Neural cell (in vitro differentiated cells): Measurements from ENCODE around the gene RITA1.

Experiments
- EZH2 ChIP-seq: fragments of 200-600, 300-800 bp; shearing (Covaris generic), sonication (generic); IDR thresholded peaks from 2 replicates; pipeline ENCODE4 v1.6.1; 2014; ENCODE audit warnings: antibody characterized with exemption, low read length, borderline replicate concordance, mild to moderate bottlenecking; ENCODE audit not compliant: insufficient read depth, poor library complexity, severe bottlenecking
- POLR2AphosphoS5 ChIP-seq: IDR thresholded peaks from 2 replicates; pipeline ENCODE4 v1.6.1; 2012
- RAD21 ChIP-seq: fragments of 450-650 bp; conservative IDR thresholded peaks from 2 replicates; pipeline ENCODE4 v1.6.1; 2014; ENCODE audit warnings: antibody characterized with exemption, mild to moderate bottlenecking, moderate library complexity
- REST ChIP-seq: IDR thresholded peaks from 2 replicates; pipeline ENCODE4 v1.6.1; 2012; ENCODE audit warnings: borderline replicate concordance
- TAF1 ChIP-seq: IDR thresholded peaks from 2 replicates; pipeline ENCODE4 v1.6.1; 2012; ENCODE audit warnings: low read depth
- TF ChIP-seq, protein P1 (sequence below): fragments of 450-650 bp; IDR thresholded peaks from 2 replicates; pipeline ENCODE4 v1.5.1; 2014; ENCODE audit warnings: antibody characterized with exemption, mild to moderate bottlenecking, moderate library complexity; ENCODE audit not compliant: poor library complexity, severe bottlenecking

GRCh38 chr12:113238309-113238708 is 52.8 kb downstream of the RITA1 start:
- TF ChIP-seq POLR2AphosphoS5 (no peak), EZH2 (no peak), TAF1 (no peak), RAD21 (no peak), REST (no peak)
- TF ChIP-seq, protein P1, sequence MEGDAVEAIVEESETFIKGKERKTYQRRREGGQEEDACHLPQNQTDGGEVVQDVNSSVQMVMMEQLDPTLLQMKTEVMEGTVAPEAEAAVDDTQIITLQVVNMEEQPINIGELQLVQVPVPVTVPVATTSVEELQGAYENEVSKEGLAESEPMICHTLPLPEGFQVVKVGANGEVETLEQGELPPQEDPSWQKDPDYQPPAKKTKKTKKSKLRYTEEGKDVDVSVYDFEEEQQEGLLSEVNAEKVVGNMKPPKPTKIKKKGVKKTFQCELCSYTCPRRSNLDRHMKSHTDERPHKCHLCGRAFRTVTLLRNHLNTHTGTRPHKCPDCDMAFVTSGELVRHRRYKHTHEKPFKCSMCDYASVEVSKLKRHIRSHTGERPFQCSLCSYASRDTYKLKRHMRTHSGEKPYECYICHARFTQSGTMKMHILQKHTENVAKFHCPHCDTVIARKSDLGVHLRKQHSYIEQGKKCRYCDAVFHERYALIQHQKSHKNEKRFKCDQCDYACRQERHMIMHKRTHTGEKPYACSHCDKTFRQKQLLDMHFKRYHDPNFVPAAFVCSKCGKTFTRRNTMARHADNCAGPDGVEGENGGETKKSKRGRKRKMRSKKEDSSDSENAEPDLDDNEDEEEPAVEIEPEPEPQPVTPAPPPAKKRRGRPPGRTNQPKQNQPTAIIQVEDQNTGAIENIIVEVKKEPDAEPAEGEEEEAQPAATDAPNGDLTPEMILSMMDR, result no peak
